Breast epithelium (tissue), 3 donors: Measurements from ENCODE around the gene CCSER1.

Source experiments
- CTCF ChIP-seq, 3 donors: fragments of 450-650 bp; IDR thresholded peaks; one replicate each; pipeline ENCODE4 v1.5.1; 2016 to 2017; ENCODE audit warnings: antibody characterized with exemption in 3 of 3, mild to moderate bottlenecking in 3 of 3, moderate library complexity in 3 of 3
- POLR2A ChIP-seq: fragments of 450-650 bp; IDR thresholded peaks from one replicate; pipeline ENCODE4 v1.6.1; 2016; ENCODE audit warnings: antibody characterized with exemption, mild to moderate bottlenecking, moderate library complexity
- POLR2AphosphoS5 ChIP-seq, 3 donors: sonication (generic); formaldehyde crosslinking; IDR thresholded peaks; one replicate each; pipeline ENCODE4 v1.6.1; 2017; ENCODE audit warnings: antibody characterized with exemption in 3 of 3

GRCh38 chr4:91116861-91117260, 989.7 kb downstream of the CCSER1 start:
- TF ChIP-seq CTCF (IDR thresholded peaks at IDR 0.05), result no peak
- no peak for TF ChIP-seq POLR2AphosphoS5 (IDR thresholded peaks at IDR 0.05)
- TF ChIP-seq POLR2A, result no peak
